Keratinocyte (primary cell): ENCODE results near the gene DYNLT2.

Source experiments
- CTCF ChIP-seq, 3 experiments: IDR thresholded peaks in 1 of 3; conservative IDR thresholded peaks in 1 of 3; optimal IDR thresholded peaks in 1 of 3; 2 replicates in 2 of 3; 3 replicates in 1 of 3; pipeline versions ENCODE3 to v1.5.1; 2011; ENCODE audit warnings: low read length in 3 of 3, mild to moderate bottlenecking in 3 of 3, moderate library complexity in 2 of 3, control low read depth in 1 of 3, inconsistent platforms in 1 of 3; ENCODE audit not compliant: insufficient read depth in 2 of 3; ENCODE audit errors: extremely low read depth in 1 of 3
- EZH2 ChIP-seq: IDR thresholded peaks from one replicate; pipeline ENCODE4 v1.6.1; 2012; ENCODE audit warnings: inconsistent platforms, mild to moderate bottlenecking, low read length, moderate library complexity

- TF ChIP-seq CTCF (optimal IDR thresholded peaks at IDR 0.05 in 1 of 3, IDR thresholded peaks at IDR 0.05 in 1 of 3, conservative IDR thresholded peaks at IDR 0.05 in 1 of 3; ENCODE audit: extremely low read depth in 1 of 3, insufficient read depth in 2 of 3, low read length in 3 of 3), result no peak
- TF ChIP-seq EZH2, result no peak
Observed at GRCh38 chr6:169784821-169785340, 33.5 kb upstream of the DYNLT2 start.
